GM12874 (cell line): ENCODE data around the gene PLEKHM1.

ENCODE experiments used
- TF ChIP-seq, protein P1 (sequence below): IDR thresholded peaks from 2 replicates; pipeline ENCODE4 v1.5.1; 2011; ENCODE audit warnings: low read depth, mild to moderate bottlenecking, control low read depth, low read length, moderate library complexity; ENCODE audit not compliant: insufficient read depth

The PLEKHM1 gene

DNA sequence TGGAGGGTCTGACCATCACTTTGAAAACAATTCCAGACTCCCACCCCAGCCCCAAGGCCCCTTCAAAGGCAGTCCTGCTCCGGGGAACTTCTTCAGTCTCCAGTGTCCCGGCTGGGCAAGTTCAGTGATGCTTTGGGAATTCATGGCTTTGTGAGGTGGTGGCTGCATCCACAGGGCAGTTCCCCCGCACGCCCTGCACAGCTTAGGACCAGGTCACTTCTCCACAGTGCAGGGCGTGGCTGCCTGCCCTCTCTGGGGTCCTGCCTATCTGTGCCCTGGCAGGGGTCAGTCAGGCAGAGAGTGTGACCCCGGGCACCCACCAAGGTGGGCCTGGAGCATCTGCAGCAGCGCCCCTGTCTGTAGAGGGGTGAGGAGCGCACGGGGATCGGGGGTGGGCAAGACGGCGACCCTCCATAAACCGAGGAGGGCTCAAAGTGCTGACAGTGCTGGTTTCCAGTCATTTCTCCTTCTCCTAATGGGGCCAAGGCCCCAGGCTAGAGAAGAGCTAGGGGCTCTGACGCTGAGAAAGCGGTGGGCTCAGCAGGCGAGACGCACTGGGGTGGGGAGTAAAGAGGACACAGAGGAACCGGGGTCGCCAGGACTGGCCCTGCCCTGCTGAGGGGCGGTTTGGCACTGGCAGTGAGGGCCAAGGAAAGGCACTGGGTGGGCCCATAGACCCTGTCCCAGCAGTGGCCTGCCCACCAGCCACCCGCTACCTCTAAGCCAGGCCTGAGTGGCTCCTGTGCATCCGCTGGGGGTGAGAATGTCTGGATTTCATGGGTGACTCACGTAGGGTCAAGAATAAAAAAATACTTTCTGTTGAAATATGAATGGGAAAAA lies 53.7 kb downstream of the PLEKHM1 start:
- TF ChIP-seq, protein P1, sequence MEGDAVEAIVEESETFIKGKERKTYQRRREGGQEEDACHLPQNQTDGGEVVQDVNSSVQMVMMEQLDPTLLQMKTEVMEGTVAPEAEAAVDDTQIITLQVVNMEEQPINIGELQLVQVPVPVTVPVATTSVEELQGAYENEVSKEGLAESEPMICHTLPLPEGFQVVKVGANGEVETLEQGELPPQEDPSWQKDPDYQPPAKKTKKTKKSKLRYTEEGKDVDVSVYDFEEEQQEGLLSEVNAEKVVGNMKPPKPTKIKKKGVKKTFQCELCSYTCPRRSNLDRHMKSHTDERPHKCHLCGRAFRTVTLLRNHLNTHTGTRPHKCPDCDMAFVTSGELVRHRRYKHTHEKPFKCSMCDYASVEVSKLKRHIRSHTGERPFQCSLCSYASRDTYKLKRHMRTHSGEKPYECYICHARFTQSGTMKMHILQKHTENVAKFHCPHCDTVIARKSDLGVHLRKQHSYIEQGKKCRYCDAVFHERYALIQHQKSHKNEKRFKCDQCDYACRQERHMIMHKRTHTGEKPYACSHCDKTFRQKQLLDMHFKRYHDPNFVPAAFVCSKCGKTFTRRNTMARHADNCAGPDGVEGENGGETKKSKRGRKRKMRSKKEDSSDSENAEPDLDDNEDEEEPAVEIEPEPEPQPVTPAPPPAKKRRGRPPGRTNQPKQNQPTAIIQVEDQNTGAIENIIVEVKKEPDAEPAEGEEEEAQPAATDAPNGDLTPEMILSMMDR = no peak

GRCh38 chr17:45436161-45436560 lies 54.4 kb downstream of the PLEKHM1 start:
- TF ChIP-seq, protein P1 = no peak

DNA sequence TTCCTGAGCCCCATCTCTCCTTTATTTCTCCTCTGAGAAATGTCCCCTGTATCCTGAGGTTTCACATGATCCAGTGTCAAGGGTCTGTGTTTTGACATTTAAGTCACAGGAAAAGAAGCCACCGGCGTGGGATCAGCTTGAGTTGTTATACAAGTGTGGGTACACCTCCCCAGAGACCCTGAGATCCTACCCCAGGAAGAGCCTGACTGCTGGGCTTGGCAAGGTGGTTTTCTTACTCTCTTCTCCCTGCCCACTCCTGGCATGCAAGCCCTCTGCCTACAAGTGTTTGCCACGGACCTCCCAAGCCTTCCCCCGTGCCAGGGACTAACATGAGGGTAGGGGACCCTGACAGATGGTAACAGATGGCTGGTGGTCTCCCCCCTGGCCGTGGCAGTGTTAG lies 55.0 kb downstream of the PLEKHM1 start:
- TF ChIP-seq, protein P1 = no peak

GRCh38 chr17:45433159-45433535 lies 57.4 kb downstream of the PLEKHM1 start:
- TF ChIP-seq, protein P1 = no peak

DNA sequence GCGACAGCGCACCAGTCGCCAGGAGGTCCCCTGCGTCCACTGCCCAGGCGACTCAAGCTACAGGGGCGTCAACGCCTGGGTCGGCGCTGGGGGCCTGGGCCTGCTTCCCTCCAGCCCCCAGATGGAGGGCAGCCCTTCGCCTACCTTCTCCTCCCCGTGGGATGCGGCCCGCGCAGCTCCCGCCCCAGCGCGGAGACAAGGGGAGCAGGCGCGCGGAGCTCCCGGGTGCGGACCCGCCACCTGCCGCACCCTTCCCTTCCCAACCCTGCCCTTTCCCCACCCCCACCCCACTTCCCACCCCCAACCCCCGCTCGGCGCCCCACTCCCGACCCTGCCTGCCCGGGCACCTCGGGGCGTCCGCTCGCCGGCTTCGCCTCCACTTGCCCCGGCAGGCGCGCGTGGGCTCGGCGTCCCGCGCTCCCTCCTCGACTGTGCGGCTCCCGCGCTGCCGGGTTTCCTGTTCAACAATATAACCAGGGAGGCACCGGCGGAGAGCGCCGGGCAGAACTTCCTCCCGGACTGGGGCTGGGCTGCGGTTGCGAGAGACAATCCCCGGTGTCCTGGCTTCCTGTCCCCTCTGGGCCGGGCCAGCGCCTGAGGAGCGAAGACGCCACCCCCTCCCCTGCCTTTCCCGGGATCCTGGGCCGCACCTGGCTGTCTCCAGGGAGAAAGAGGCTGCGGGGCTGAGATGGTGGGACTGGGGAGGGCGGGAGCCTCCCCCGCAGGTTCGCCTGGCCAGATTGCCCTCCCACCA lies 57.9 kb downstream of the PLEKHM1 start, which contains the start of gene ARHGAP27:
TSS of gene ARHGAP27 (minus strand) at position 466 of the 754 bp plus-strand sequence. CDS start 2,591 bp downstream, outside the sequence.
- TF ChIP-seq, protein P1 = no peak

- TF ChIP-seq, protein P1 = no peak
Measured at GRCh38 chr17:45431531-45432404, 58.8 kb downstream of the PLEKHM1 start.
